HG03025 (cell line): ENCODE data around the gene PIERCE2.
"Not testable (repeated sequence)": the region's sequence is repeated elsewhere in the genome, so short reads cannot be mapped to it uniquely, and the experiment has no call there.

ENCODE experiments used
- ATAC-seq: cut with Tn5 transposase; IDR thresholded peaks from one replicate; pipeline ENCODE4 v1.9.1; 2021; ENCODE audit warnings: mild to moderate bottlenecking, moderate library complexity; ENCODE audit not compliant: unreplicated experiment, low FRiP score

Gene PIERCE2

DNA sequence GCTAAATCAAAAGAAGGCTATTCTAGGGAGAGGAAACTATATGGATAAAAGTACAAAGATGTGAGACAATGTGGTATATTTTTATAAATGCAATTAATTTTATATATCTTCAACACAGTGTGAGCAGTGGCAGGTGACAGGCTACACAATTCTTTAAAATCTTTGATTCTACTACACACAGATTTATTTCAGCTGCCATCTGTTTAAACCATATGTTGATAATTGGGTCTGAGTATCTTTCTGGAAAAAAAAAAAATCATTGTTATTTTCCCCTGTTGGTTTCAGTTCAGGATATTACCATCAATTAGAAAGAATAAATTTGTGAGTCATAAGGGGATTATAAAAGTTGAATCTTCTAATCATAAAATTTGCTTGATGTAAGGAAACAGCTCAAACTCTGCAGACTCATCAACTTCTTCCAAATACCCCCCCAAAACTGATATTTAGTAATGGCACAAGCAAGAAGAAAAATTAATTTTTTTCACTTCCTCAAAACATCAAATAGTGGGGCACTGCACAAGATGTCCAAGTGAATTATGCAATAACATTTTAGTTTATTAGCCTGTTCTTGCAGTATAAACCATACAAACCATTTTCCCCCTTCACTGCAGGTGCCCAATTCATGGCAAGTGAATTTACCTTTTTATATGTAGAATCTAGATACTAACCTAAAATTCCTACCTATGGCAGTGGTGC lies 12.0 kb downstream of the PIERCE2 start:
- no peak for ATAC-seq

DNA sequence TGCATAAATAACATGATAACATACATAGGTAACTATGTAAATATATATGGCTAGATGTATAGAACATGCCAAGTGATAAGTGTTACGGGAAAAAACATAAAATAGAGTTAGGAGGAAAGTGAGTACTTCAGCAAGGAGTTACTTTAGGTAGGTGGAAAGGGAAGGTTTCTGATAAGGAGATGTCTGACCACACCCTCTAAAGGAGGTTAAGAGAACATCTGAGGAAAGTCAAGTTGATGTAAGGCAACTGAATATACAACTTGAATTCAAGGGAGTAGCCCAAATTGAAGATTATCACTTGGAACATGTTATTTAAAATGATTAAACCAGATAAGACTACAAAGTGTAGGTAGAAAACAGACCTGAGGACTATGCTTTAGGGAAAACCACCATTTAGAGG lies 13.8 kb downstream of the PIERCE2 start:
- no peak for ATAC-seq

GRCh38 chr15:55434989-55435825 lies 26.9 kb downstream of the PIERCE2 start:
- ATAC-seq: no peak

DNA sequence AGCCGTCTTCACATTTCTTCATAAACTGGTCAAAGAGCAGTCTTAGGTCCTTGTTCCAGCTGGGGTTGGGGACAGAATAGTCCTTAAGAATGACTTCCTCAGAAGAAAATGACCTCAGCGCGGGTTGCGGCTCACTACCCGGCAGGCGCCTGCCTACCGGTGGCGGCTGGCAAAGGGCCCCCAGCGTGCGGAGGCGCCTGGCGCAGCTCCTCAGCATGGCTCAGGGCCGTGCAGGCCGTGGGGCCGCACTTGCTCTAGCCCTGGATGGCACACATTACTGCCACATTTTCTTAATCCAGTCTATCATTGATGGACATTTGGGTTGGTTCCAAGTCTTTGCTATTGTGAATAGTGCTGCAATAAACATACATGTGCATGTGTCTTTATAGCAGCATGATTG lies 34.8 kb downstream of the PIERCE2 start:
- not testable (repeated sequence) for ATAC-seq

- ATAC-seq: not testable (repeated sequence)
These were observed 37.6 kb downstream of the PIERCE2 start for GRCh38 chr15:55445936-55446335.

DNA sequence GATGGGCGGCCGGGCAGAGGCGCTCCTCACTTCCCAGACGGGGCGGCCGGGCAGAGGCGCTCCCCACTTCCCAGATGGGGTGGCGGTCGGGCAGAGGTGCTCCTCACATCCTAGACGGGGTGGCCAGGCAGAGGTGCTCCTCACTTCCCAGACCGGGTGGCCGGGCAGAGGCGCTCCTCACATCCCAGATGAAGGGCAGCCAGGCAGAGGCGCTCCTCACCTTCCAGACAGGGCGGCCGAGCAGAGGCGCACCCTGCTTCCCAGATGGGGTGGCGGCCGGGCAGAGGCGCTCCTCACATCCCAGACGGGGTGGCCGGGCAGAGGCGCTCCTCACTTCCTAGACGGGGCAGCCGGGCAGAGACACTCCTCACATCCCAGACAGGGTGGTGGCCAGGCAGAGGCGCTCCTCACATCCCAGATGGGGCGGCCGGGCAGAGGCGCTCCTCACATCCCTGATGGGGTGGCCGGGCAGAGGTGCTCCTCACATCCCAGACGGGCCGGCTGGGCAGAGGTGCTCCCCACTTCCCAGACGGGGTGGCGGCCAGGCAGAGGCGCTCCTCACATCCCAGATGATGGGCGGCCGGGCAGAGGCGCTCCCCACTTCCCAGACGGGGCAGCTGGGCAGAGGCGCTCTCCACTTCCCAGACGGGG lies 38.2 kb downstream of the PIERCE2 start:
- not testable (repeated sequence) for ATAC-seq

DNA sequence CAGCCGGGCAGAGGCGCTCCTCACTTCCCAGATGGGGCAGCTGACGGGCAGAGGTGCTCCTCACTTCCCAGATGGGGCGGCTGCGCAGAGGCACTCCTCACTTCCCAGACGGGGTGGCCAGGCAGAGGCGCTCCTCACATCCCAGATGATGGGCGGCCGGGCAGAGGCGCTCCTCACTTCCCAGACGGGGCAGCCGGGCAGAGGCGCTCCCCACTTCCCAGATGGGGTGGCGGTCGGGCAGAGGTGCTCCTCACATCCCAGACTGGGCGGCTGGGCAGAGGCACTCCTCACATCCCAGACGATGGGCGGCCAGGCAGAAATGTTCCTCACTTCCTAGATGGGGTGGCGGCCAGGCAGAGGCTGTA lies 38.7 kb downstream of the PIERCE2 start:
- ATAC-seq: not testable (repeated sequence)

GRCh38 chr15:55457401-55458022 lies 49.2 kb downstream of the PIERCE2 start:
- ATAC-seq: no peak

DNA sequence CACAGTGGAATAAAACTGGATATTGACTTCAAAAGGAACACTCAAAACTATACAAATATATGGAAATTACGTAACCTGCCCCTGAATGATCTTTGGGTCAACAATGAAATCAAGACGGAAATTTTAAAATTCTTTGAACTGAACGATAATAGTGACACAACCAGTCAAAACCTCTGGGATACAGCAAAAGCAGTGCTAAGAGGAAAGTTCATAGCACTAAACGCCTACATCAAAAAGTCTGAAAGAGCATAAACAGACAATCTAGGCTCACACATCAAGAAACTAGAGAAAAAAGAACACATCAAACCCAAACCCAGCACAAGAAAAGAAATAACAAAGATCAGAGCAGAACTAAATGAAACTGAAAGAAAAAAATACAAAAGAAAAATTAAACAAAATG lies 53.2 kb downstream of the PIERCE2 start:
- ATAC-seq: no peak

DNA sequence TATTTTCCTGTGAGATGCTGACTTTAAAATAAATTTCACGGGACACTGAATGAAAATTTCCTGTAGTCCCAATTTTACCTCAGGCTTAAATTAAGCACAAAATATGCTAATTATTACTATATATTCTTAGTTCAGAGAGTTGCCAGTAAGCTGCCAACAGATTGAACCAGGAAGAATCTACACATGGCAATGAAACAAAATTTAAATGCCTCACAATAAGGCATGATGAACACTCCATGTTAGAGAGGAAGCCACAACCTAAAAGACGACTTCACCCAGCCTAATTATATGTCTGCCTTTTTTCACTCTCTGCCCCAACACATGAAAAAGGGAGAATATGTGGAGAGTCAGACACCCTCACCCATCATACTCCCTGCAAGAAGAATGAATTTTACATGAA lies 60.0 kb downstream of the PIERCE2 start:
- ATAC-seq: no peak
